ENCODE data around the gene C12orf56.

The C12orf56 gene, protein sequence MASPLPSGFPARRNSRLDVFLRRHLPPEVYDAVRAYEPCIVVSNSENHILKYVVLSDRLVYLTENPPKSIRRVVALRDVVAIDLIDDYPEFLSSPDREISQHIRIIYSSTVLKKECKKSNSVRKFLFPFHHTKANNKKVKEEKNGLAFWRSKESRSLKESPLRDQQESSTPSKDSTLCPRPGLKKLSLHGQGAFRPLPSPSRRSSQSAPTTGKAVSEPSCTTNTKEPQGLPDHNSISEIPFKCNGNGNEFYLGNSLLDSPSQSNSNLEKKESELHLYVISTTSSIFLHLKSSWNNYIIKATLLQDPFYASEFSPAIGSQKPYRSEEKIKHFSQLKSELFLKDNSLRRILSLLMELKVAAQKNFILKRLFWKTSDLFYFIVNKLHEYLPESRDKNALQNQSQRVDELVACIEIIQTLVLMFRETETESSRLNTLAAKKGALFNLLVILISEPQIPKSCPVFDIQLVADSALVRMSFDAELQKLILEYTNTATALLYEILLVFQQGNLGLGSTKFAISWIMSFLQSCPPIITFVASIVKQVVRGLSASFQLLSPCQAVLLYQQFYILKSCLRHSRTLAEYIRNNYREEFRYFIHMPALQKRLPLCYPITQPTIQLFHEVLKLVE

DNA sequence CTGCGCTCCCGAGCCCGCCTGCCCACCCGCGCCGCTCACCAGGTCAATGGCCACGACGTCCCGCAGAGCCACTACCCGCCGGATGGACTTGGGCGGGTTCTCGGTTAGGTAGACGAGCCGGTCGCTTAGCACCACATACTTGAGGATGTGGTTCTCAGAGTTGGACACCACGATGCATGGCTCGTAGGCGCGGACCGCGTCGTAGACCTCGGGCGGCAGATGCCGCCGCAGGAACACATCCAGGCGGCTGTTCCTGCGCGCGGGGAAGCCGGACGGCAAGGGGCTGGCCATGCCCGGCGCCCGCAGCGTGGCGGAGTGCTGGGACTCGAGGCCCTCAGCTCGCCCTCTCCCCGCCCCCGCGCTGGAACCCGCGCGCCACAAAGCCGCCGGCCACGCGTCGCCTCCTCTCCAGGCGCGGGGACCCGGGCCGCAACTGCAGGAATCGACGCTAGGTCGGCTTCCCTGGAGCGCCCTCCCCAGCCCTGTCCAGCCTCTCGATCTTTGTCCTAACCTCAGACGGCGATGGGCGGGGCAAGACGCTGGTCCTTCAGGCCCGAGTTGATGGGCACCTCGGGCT, at the start of gene C12orf56:
C12orf56 (minus strand) TSS at position 484 of the 577 bp plus-strand sequence; CDS start at position 291, 193 bp downstream.
- DNase-seq (ENCODE audit: low spot score), result no peak

DNA sequence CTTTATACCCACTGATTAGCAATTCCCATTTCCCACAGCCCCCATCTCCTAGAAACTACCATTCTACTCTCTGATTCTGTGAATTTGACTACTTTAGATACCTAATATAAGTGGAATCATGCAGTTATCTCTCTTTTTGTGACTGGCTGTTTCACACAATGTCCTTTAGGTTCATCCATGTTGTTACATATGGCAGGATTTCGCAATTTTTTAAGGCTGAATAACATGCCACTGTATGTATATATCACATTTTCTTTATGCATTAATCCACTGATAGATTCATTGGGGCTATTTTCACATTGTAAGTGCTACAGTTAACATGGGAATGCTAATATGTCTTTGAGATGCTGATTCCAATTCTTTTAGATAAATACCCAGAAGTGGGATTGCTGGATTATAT, 49.5 kb upstream of the C12orf56 start:
- DNase-seq (ENCODE audit: low spot score), result no peak

DNA sequence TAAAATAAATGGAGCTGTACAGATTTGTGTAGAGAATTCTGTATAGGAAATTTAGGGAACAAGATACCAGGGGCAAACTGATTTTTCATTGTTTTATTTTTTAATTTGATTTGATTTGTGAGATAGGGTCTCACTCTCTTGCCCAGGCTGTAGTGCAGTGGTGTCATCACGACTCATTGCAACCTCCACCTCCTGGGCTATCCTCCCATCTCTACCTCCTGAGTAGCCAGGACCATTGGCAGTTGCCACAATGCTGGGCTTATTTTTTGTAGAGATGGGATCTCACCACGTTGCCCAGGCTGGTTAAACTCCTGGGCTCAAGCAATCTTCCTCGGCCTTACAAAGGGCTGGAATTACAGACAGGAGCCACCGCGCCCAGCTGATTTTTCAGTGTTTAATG, 43.4 kb upstream of the C12orf56 start:
- DNase-seq (ENCODE audit: low spot score), result no peak

DNA sequence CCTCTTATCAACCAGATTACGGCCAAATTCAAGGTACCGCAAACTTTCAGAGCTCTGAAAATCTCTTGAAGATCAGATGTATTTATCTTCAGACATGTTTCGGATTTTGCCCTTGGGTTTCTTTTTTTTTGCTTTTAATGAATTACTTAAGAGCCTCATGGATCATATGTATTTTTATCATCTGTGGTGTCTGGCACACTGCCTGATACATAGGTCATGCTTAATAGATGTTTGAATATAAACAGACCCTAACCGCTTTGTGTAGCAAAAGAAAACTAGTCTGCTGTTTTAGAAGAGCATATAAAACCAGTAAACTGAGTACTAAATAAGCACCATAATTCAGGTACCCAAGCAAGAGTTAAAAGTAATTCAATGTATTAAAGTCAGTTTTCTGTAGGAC, 41.2 kb upstream of the C12orf56 start:
- no peak for DNase-seq (ENCODE audit: low spot score)

DNA sequence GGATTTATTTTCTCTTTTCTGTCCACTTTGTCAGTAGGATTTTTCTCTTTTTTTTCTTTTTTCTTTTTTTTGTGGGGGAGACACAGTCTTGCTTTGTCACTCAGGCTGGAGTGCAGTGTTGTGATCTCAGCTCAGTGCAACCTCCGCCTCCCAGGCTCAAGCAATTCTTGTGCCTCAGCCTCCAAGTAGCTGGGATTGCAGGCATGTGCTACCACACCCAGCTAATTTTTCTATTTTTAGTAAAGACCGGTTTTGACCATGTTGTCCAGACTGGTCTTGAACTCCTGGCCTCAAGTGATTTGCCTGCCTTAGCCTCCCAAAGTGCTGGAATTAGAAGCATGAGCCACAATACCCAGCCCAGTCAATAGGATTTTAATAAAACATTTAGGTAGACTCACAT, 40.3 kb upstream of the C12orf56 start:
- DNase-seq (ENCODE audit: low spot score), result no peak

DNA sequence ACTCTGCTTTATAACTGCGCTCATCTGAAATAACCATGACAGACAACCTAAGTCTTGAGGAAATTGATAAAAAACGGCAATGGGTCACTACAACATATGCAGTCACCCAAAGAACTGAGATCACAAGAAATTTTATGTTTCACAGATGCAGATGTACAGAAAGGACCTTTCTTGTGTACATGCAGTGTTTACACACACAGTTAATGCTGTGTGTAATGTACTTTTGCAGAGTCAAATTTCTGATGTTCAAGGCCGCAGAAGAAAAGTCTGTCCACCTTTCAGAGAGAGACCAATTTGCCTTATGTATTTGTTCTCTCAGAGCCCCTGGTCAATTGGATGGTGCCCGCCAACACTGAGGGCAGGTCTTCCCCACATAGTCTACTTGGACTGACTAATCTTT, 38.4 kb upstream of the C12orf56 start:
- DNase-seq (ENCODE audit: low spot score), result no peak

DNA sequence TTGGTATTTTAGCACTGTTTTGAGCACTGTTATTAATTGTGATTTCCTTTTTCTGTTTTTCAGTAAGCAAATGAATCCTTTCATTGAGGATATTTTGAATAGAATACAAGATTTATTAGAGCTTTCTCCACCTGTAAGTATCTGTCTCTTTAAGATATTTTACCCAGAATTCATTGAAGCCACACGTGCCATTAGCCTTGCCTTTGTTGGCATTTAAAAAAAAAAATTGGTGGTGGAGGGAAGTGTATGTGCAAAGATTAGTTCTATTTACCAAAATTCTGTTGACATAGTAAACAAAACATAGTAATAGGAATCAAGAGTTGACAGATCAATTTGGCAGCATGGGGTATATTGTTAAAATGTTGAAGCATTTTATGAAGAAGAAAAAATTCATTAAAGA, 37.4 kb upstream of the C12orf56 start:
- DNase-seq (ENCODE audit: low spot score), result no peak

DNA sequence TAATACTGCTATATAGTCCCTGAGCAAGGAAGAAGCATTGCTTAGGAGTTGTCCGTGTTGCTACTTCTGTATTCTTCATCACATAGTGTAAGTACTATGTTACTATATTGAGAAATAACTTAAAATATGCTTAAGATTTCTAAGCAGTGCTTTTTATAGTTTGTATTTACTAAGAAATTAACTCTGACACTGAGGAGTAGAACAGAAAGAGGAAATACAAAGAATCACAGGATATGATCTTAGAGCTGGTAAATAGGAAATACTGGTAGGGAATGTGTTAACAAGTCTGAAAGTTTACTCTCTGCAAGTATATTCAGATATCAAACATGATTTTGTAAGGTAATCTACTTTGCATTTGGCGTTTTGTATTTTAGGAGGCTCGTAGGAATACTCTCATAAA, 29.1 kb upstream of the C12orf56 start:
- DNase-seq (ENCODE audit: low spot score), result no peak

DNA sequence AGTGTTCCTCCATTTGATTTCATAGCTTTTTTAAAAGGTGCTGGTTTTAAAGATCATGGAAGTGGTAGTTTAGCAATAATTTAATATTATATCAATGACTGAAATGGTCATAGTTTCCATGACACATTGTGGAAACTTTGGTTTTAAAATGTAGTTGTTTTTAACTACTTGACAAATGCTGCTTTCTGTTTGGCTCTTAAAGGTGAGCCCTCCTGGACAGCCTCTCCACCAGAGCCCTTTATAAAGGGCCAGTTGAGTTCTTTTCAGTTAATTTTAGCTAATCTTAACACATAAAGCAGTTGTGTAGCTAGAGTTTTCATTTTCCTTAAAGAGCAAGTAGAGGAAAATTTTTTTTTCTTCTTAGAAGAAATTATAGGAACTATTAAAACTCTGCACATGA, 27.7 kb upstream of the C12orf56 start:
- DNase-seq (ENCODE audit: low spot score), result no peak

DNA sequence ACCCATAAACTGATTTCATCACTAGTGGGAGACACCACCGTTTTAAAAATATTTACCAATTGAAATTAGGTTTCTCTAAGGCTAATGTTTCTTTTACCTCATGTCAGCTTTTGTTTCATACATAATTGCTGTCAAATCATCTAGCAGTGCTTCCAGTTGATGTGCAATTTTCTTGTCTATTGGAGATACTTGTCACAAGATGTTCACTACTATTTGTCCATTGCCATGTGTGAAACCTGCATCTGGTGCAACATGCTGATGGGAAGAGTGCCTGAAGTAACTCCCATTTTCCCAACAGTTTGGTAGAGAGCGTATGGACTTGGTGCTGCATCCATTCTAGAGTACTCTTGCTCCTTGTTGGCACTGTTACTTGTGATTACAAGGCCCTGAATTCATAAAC, 23.3 kb upstream of the C12orf56 start:
- DNase-seq (ENCODE audit: low spot score), result no peak

DNA sequence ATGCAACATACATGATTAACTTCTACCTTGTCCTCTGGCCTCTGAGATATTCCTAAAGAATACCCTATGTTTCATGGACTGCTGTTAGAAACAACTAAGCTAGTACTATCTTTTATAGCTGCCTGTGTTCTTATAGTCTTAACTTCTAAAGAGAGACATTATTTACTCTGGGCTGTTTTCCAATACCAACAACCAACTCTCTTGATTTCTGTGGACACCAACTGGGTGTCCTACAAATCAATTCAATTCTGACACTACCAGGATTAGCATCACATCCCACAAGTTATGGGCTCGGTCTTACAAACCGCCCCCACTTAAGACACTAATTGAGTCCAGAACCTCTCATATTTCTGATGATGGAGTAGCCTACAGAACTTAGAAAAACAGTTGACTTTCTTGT, 21.9 kb upstream of the C12orf56 start:
- no peak for DNase-seq (ENCODE audit: low spot score)

DNA sequence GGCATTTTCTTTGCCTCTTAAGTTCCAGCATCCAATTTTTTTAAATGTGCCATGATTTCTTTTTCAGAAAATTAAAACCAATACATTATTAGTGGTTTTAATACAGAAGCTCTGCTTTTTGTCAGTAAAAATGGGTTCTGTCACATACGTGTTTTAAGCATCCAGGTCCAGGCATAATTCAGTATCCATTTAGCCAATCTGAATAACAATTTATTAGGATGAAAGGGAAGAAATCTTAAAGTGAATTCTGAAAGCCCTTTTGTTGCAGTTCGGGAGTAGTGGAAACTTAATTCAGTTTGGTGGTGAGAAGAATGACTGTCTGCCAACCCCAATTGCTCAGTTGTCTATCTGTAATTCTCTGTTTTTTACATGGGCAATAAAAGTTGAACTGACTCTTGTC, 20.9 kb upstream of the C12orf56 start:
- DNase-seq (ENCODE audit: low spot score), result no peak

DNA sequence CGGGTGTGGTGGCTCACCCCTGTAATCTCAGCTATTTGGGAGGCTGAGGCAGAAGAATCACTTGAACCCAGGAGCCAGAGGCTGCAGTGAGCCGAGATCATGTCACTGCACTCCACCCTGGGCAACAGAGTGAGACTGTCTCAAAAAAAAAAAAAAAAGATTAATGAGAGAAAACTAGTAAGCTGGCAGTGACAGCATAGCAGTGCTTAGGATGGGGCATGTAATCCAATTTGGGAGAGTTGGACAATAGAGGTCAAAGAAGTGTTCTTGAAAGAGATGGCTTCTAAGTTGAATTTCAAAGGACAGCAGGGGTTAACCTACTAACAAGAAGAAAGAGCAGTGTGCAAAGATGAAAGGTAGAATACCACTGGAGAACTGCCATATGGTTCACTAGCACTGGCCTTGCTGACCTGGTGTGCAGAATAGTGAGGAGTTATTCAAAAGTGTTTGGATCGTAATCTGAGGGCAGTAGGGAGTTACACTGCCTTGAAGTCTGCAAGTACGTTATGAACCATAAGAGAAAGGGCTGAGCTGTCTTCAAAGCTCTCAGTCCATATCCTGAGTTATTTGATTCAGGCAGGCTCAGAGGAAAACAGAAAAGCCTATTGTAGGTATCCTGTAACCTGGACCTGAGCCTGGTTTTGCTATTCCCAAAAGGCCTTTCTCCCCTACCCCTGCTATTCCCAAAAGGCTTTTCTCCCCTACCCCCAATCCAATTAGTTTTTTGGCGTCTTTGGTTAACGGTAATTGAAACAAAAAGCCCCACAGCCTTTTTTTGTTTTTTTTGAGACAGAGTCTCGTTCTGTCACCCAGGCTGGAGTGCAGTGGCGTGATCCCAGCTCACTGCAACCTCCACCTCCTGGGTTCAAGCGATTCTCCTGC, 17.0 kb upstream of the C12orf56 start:
- DNase-seq (ENCODE audit: low spot score), result no peak

DNA sequence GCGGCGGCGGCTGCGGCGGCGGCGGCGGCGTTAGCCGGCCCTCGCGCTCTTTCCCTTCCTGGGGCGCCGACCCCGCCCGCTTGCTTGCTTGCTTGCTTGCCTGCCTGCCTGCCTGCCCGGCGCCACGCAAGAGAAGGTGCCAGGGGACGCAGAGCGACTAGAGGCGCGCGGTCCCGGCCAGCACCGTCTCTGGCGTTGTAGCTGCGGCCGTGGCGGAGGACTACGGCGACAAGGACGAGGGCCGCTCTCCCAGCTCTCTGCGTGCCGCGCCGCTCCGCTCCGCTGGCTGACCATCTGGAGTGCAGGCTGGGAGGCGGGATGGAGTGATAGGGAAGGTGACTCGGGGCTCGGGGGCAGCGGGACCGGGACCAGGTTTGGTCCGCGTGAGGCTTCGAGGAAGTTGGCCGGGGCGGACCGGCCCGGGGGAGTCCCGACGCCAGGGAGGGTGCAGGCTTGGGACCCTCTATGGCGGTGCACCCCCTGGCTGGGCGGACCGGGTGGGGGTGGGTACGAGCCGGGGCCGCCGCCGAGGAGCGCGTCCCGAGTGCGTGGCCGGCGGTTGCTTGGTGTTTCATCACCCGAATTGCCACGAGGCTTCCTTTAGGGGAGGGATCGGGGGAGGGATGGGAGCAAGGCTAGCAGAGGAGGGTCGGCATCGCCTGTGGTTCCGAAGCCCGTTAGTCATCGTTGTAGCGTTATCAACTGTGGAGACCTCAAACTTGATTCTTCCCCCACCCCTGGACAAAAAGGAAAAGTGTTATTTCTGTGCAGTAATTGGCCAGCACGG, 14.1 kb upstream of the C12orf56 start:
- peak; percentile 51 for DNase-seq (ENCODE audit: low spot score)

DNA sequence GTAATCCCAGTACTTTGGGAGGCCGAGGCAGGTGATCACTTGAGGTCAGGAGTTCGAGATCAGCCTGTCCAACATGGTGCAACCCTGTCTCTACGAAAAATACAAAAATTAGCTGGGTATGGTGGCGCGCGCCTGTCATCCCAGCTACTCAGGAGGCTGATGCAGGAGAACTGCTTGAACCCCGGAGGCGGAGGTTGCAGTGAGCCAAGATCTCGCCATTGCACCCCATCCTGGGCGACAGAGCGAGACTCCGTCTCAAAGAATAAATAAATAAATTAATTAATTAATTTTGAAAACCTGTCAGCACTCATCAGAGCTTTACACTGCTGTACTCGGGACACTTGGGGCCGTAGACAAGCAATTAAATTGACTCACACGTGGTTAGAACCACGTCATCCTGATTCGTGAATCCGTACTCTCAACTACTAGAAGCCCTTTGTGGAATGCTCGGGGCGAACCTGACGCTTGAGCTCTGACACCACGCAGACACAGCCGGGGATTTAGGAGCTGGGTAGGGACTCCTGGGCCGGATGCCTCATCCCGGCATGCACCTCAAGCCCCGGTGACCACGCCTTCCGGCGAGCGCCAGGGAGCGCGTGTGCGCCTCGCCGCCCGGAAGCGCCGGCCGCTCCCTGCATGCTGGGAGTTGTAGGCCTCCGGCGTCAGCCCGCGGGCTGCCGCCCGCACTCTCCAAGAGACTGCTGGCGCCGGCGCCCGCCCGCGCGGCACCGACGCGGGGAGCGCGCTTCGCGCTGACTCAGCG, 13.3 kb upstream of the C12orf56 start, which contains the start of gene XPOT:
XPOT (plus strand) TSS at position 686 of the 763 bp plus-strand sequence. CDS start 5,644 bp downstream, outside the sequence.
- DNase-seq (ENCODE audit: low spot score), result peak; percentile 94

DNA sequence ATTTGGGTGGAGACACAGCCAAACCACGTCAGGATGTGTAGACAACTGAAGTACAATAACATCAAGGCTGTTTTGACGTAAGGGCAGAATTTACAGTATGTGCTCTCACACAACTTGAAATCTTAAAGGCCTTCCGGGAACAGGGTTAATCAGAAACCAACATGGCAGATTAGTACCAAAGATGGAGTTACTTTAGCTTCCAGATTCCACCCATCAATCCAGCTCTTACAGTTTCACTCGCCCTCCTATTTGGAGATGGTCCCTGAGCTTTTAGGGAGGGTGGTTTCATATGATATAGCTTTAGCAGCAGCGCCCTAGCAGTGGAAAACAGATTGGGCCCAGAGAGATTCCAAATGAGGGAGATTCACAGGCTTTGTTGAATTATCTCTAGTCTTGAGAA, 11.6 kb upstream of the C12orf56 start:
- no peak for DNase-seq (ENCODE audit: low spot score)

DNA sequence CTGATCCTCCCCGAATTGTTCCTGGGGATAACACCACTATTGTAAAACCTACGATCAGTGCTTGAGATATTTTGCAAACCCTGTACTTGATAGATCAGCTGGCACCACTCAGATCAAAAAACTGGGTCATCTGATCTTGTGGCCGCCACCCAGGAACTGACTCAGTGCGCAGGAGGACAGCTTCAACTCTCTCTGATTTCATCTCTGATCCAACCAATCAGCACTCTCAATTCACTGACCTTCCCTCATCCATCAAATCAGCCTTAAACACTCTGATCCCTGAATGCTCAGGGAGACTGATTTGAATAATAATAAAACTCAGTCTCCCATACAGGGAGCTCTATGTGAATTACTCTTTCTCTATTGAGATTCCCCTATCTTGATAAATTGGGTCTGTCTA, 9.5 kb upstream of the C12orf56 start:
- peak; percentile 57 for DNase-seq (ENCODE audit: low spot score)

DNA sequence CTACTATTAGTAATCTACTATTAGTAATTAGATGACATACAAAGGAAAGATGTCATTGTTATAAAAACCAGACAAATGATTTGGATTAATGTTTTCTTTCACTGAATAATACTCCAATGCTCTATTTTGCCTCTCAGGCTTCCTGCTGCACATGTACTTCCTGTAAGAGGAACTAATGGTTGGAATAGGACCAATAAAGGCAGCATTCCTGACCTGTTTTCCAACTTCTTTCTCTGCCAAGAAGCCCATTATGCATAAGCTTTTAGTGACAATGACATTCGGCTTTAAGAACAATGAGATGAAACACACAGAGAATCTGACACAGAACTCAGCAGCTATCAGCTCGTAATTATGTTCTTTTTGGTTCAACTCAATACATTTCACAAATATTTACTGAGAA, 5.2 kb upstream of the C12orf56 start:
- DNase-seq (ENCODE audit: low spot score), result no peak

DNA sequence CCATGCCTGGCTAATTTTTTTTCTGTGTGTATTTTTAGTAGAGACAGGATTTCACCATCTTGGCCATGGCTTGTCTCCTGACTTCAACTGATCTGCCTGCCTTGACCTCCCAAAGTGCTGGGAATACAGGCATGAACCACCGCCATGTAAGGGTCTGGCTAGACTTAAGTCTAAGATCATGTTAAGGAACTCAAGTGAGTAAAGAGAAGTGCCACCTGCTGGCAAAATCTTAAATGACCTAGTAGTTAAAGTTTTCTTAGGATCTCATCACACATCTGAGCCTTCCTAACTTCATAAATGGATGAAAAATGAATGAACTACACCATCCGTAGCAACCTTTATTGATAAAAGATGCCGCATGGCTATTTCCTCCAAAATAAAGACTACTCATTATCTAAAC, 1.7 kb upstream of the C12orf56 start:
- peak; percentile 47 for DNase-seq (ENCODE audit: low spot score)

DNA sequence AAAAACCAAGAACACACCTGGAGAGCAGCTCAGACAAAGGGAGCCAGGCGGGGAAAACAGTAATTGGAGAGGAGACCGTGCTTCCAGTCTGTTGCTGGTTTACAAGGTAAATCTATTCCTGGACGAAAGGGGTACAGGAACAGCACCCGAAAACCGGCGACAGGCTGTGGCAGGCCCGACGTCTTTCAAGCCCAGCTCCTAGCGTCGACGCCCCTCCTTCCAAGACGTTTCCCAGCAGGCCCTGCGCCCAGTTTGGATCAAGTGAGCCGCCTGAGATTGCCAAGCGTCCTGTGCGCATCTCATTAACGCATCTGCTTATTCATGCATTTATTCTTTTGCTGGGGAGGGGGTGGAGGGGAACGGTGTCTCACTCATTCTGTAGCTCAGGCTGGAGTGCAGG, 1.4 kb downstream of the C12orf56 start:
- DNase-seq (ENCODE audit: low spot score), result no peak
